GM12865 (cell line): ENCODE results near the gene RRP1B.

Source experiments
- DNase-seq: peaks from one replicate; pipeline ENCODE4 v3.0.0; 2010; ENCODE audit warnings: low read depth
- H3K4me3 ChIP-seq: 2 replicates; pipeline ENCODE4 v1.5.1; 2011; ENCODE audit warnings: mild to moderate bottlenecking, low read depth, low read length, control low read depth
- CTCF ChIP-seq: IDR thresholded peaks from 2 replicates; pipeline ENCODE4 v1.5.1; 2011; ENCODE audit warnings: low read length, control low read depth, low read depth, inconsistent platforms; ENCODE audit not compliant: insufficient read depth; ENCODE audit errors: missing control alignments

The RRP1B gene

GRCh38 chr21:43686811-43687565 lies 27.6 kb downstream of the RRP1B start:
- no peak overlapping the region for H3K4me3 ChIP-seq
- no peak for DNase-seq
- no peak for TF ChIP-seq CTCF

GRCh38 chr21:43687566-43688399 lies 28.4 kb downstream of the RRP1B start:
- no peak overlapping the region for H3K4me3 ChIP-seq
- TF ChIP-seq CTCF, result no peak
- no peak for DNase-seq

- no peak for DNase-seq
- TF ChIP-seq CTCF, result no peak
Measured at GRCh38 chr21:43688906-43689305, 29.5 kb downstream of the RRP1B start.

GRCh38 chr21:43689556-43690337 lies 30.4 kb downstream of the RRP1B start:
- DNase-seq, result no peak
- no peak for TF ChIP-seq CTCF
- no peak overlapping the region for H3K4me3 ChIP-seq

More at GRCh38 chr21:43688906-43689305, 29.5 kb downstream of the RRP1B start:
- H3K4me3 ChIP-seq, result no peak overlapping the region

- no peak for TF ChIP-seq CTCF
- no peak for DNase-seq
Measured at GRCh38 chr21:43690346-43690745, 31.0 kb downstream of the RRP1B start.

GRCh38 chr21:43691086-43691795 lies 31.9 kb downstream of the RRP1B start:
- DNase-seq, result no peak
- H3K4me3 ChIP-seq, result no peak overlapping the region
- no peak for TF ChIP-seq CTCF

More at GRCh38 chr21:43690346-43690745, 31.0 kb downstream of the RRP1B start:
- H3K4me3 ChIP-seq, result no peak overlapping the region
